ENCODE data around the gene PLD6.

- TF ChIP-seq CTCF (IDR thresholded peaks at IDR 0.05; ENCODE audit: poor library complexity), result no peak
- no peak for TF ChIP-seq EZH2 (IDR thresholded peaks at IDR 0.05; ENCODE audit: borderline replicate concordance)
Measured at GRCh38 chr17:17200311-17200710, 5.8 kb downstream of the PLD6 start.
